WTC11 (cell line): ENCODE data around the gene C19orf47. TPM values are rescaled to one million over a fixed set of nuclear protein-coding genes. Genes with fewer than 3 reads are reported as not detected.

Experiments used
- ATAC-seq: fragments of 200-7000 bp; cut with Tn5 transposase; 2 replicates; pipeline ENCODE4 v1.10.0; 2021; ENCODE audit warnings: mild to moderate bottlenecking, moderate library complexity
- CTCF ChIA-PET: fragments of 300-600 bp; sonication (Branson Sonifier 250); formaldehyde crosslinking; loops from one replicate; lab custom pipeline; 2021; ENCODE audit warnings: antibody characterized with exemption; lab: Charles Lee
- POLR2A ChIA-PET: fragments of 350-600 bp; sonication (Branson Sonifier 250); formaldehyde crosslinking; loops from one replicate; lab custom pipeline; 2021; ENCODE audit warnings: antibody characterized with exemption; lab: Charles Lee
- DNase-seq: peaks from one replicate; pipeline ENCODE4 v3.0.0; 2021; ENCODE audit warnings: low spot score
- H3K27ac Mint-ChIP-seq: 2 replicates; pipeline ENCODE4 v1.8.0; 2021; ENCODE audit warnings: mixed read lengths
- H3K27me3 Mint-ChIP-seq: 2 replicates; pipeline ENCODE4 v1.8.0; 2021; ENCODE audit warnings: low read depth, mild to moderate bottlenecking, moderate library complexity, mixed read lengths
- H3K36me3 Mint-ChIP-seq: 2 replicates; pipeline ENCODE4 v1.8.0; 2021; ENCODE audit warnings: mixed read lengths
- H3K4me1 Mint-ChIP-seq: 2 replicates; pipeline ENCODE4 v1.8.0; 2022; ENCODE audit warnings: mixed read lengths
- H3K4me3 Mint-ChIP-seq: 2 replicates; pipeline ENCODE4 v1.8.0; 2021; ENCODE audit warnings: mild to moderate bottlenecking, moderate library complexity, mixed read lengths
- H3K9me3 Mint-ChIP-seq: 2 replicates; pipeline ENCODE4 v1.8.0; 2021; ENCODE audit warnings: mixed read lengths
- ATF1 ChIP-seq: sonication (generic); formaldehyde crosslinking; IDR thresholded peaks from 2 replicates; pipeline ENCODE4 v1.8.1; 2023; ENCODE audit warnings: mild to moderate bottlenecking, moderate library complexity, missing genetic modification reagents
- ETV6 ChIP-seq: sonication (generic); formaldehyde crosslinking; IDR thresholded peaks from 2 replicates; pipeline ENCODE4 v1.8.1; 2022; ENCODE audit warnings: mild to moderate bottlenecking, missing genetic modification reagents
- FOXP1 ChIP-seq: sonication (generic); formaldehyde crosslinking; IDR thresholded peaks from 2 replicates; pipeline ENCODE4 v1.8.0; 2022; ENCODE audit warnings: missing genetic modification reagents, mild to moderate bottlenecking, moderate library complexity, borderline replicate concordance
- GRHL2 ChIP-seq: fragments of 250-450 bp; sonication (Bioruptor Pico); IDR thresholded peaks from 2 replicates; pipeline ENCODE4 v1.8.0; 2022; ENCODE audit warnings: mild to moderate bottlenecking, moderate library complexity; ENCODE audit not compliant: insufficient replicate concordance, severe bottlenecking
- GTF2I ChIP-seq: fragments of 250-450 bp; sonication (Bioruptor Pico); conservative IDR thresholded peaks from 2 replicates; pipeline ENCODE4 v1.4.0; 2021; ENCODE audit warnings: mild to moderate bottlenecking
- KAT7 ChIP-seq: sonication (generic); formaldehyde crosslinking; IDR thresholded peaks from 2 replicates; pipeline ENCODE4 v1.8.1; 2023; ENCODE audit warnings: missing genetic modification reagents, mild to moderate bottlenecking, borderline replicate concordance
- MYBL2 ChIP-seq: sonication (generic); formaldehyde crosslinking; IDR thresholded peaks from 2 replicates; pipeline ENCODE4 v1.8.1; 2023; ENCODE audit warnings: mild to moderate bottlenecking, moderate library complexity, missing genetic modification reagents
- RORB ChIP-seq: fragments of 250-450 bp; sonication (Bioruptor Pico); IDR thresholded peaks from 2 replicates; pipeline ENCODE4 v1.9.0; 2021; ENCODE audit warnings: mild to moderate bottlenecking
- SP1 ChIP-seq: sonication (generic); formaldehyde crosslinking; conservative IDR thresholded peaks from 2 replicates; pipeline ENCODE4 v1.8.1; 2022; ENCODE audit warnings: missing genetic modification reagents
- ZNF219 ChIP-seq: sonication (generic); formaldehyde crosslinking; IDR thresholded peaks from 2 replicates; pipeline ENCODE4 v1.8.0; 2023; ENCODE audit warnings: missing genetic modification reagents, mild to moderate bottlenecking, borderline replicate concordance
- ZNF232 ChIP-seq: sonication (generic); formaldehyde crosslinking; IDR thresholded peaks from 2 replicates; pipeline ENCODE4 v1.8.0; 2022; ENCODE audit warnings: mild to moderate bottlenecking, missing genetic modification reagents
- ZNF263 ChIP-seq: sonication (generic); formaldehyde crosslinking; IDR thresholded peaks from 2 replicates; pipeline ENCODE4 v1.8.1; 2022; ENCODE audit warnings: low read depth, mild to moderate bottlenecking, moderate library complexity, missing genetic modification reagents
- ZNF317 ChIP-seq: sonication (generic); formaldehyde crosslinking; IDR thresholded peaks from 2 replicates; pipeline ENCODE4 v1.8.1; 2023; ENCODE audit warnings: low read depth, mild to moderate bottlenecking, moderate library complexity, missing genetic modification reagents, borderline replicate concordance
- ZNF423 ChIP-seq: fragments of 250-450 bp; sonication (Bioruptor Pico); IDR thresholded peaks from 2 replicates; pipeline ENCODE4 v2.1.2; 2022; ENCODE audit warnings: mild to moderate bottlenecking, moderate library complexity
- total RNA-seq: library from RNA; stranded (reverse); gene quantifications from 3 replicates; pipeline ENCODE4 v1.2.3, GENCODE V29; 2021
- TF ChIP-seq, protein P1 (sequence below): sonication (generic); formaldehyde crosslinking; IDR thresholded peaks from 2 replicates; pipeline ENCODE4 v1.8.0; 2022; ENCODE audit warnings: mild to moderate bottlenecking, missing genetic modification reagents
- TF ChIP-seq, protein P2 (sequence below): fragments of 250-450 bp; sonication (Bioruptor Pico); IDR thresholded peaks from 2 replicates; pipeline ENCODE4 v1.9.0; 2021; ENCODE audit warnings: moderate library complexity, mild to moderate bottlenecking, inconsistent platforms, borderline replicate concordance
- TF ChIP-seq, protein P3 (sequence below): sonication (generic); formaldehyde crosslinking; IDR thresholded peaks from 2 replicates; pipeline ENCODE4 v1.8.1; 2023; ENCODE audit warnings: mild to moderate bottlenecking, missing genetic modification reagents, borderline replicate concordance
- TF ChIP-seq, protein P4 (sequence below): sonication (generic); formaldehyde crosslinking; IDR thresholded peaks from 2 replicates; pipeline ENCODE4 v1.8.0; 2022; ENCODE audit warnings: mild to moderate bottlenecking, missing genetic modification reagents
- TF ChIP-seq, protein P5 (sequence below): sonication (generic); formaldehyde crosslinking; IDR thresholded peaks from 2 replicates; pipeline ENCODE4 v1.8.0; 2023; ENCODE audit warnings: mild to moderate bottlenecking, missing genetic modification reagents
- TF ChIP-seq, protein P6 (sequence below): sonication (generic); formaldehyde crosslinking; IDR thresholded peaks from 2 replicates; pipeline ENCODE4 v1.8.1; 2022; ENCODE audit warnings: low read depth, mild to moderate bottlenecking, moderate library complexity, missing genetic modification reagents, borderline replicate concordance

C19orf47 gene
- total RNA-seq, 1 experiment from 2014 or later, result 15.6 TPM

DNA sequence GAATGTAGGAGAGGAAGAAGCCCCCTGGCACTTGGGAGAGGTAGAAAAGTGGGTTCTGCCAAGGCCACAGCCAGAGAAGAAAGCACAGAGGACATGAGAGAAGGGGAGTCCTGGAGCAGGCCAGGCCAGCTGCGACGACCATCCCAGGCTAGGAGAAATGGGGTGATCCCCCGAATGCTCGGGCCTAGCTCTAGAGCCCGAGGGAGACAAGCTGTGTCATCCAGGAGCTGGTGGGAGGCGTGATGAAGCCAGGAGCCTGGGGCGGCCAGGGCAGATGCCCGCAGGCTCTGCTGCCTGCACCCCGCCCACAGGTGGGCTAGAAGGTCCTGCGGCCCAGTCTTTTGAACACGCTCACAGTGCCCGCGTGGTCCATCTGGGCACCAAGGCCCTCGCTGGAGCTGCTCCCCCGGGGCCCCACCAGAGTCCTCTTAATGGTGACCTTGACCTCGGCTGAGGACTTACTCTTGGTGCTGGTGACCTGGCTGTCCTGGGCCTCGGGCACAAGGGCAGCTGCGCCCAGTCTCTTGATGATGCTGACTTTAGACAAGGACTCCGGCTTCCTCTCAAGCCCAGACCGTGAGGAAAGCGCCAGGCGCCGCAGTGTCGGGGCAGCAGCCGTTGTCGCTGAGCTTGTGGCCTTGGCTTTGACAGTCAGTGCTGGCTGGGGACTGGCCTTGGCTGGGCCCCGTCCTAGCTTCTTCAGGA lies 26.5 kb downstream of the C19orf47 start:
- Mint-ChIP-seq H3K27ac (no peak overlapping the region), H3K4me3 (no peak overlapping the region), H3K27me3 (no peaks in the 10 kb centered on the region), H3K36me3 (peaks cover 30% of the 10 kb centered on the region), H3K4me1 (no peaks in the 10 kb centered on the region), H3K9me3 (no peaks in the 10 kb centered on the region)
- CTCF ChIA-PET, result interaction anchor here (1.6 kb wide), 1 partner anchor 16 kb away, joined by 3 read pairs; no protein-coding TSS in a partner anchor
- ATAC-seq (no peak), DNase-seq (no peak)
- POLR2A ChIA-PET, result interaction anchor here (0.6 kb wide), 1 partner anchor 466 kb away, joined by 3 read pairs; no protein-coding TSS in a partner anchor
- TF ChIP-seq ATF1 (CRISPR knock-in tag) (no peak), GTF2I (CRISPR knock-in tag) (no peak), FOXP1 (CRISPR knock-in tag) (no peak), ZNF423 (CRISPR knock-in tag) (no peak), RORB (CRISPR knock-in tag) (no peak), KAT7 (CRISPR knock-in tag) (no peak), ZNF317 (CRISPR knock-in tag) (no peak), GRHL2 (no peak), MYBL2 (CRISPR knock-in tag) (no peak), ZNF219 (CRISPR knock-in tag) (no peak), SP1 (CRISPR knock-in tag) (no peak), ETV6 (no peak), ZNF263 (CRISPR knock-in tag) (no peak), ZNF232 (no peak)
- TF ChIP-seq, protein P1, sequence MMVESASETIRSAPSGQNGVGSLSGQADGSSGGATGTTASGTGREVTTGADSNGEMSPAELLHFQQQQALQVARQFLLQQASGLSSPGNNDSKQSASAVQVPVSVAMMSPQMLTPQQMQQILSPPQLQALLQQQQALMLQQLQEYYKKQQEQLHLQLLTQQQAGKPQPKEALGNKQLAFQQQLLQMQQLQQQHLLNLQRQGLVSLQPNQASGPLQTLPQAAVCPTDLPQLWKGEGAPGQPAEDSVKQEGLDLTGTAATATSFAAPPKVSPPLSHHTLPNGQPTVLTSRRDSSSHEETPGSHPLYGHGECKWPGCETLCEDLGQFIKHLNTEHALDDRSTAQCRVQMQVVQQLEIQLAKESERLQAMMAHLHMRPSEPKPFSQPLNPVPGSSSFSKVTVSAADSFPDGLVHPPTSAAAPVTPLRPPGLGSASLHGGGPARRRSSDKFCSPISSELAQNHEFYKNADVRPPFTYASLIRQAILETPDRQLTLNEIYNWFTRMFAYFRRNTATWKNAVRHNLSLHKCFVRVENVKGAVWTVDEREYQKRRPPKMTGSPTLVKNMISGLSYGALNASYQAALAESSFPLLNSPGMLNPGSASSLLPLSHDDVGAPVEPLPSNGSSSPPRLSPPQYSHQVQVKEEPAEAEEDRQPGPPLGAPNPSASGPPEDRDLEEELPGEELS (CRISPR knock-in tag), result no peak
- TF ChIP-seq, protein P2, sequence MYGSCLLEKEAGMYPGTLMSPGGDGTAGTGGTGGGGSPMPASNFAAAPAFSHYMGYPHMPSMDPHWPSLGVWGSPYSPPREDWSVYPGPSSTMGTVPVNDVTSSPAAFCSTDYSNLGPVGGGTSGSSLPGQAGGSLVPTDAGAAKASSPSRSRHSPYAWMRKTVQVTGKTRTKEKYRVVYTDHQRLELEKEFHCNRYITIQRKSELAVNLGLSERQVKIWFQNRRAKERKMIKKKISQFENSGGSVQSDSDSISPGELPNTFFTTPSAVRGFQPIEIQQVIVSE (CRISPR knock-in tag), result no peak
- TF ChIP-seq, protein P3, sequence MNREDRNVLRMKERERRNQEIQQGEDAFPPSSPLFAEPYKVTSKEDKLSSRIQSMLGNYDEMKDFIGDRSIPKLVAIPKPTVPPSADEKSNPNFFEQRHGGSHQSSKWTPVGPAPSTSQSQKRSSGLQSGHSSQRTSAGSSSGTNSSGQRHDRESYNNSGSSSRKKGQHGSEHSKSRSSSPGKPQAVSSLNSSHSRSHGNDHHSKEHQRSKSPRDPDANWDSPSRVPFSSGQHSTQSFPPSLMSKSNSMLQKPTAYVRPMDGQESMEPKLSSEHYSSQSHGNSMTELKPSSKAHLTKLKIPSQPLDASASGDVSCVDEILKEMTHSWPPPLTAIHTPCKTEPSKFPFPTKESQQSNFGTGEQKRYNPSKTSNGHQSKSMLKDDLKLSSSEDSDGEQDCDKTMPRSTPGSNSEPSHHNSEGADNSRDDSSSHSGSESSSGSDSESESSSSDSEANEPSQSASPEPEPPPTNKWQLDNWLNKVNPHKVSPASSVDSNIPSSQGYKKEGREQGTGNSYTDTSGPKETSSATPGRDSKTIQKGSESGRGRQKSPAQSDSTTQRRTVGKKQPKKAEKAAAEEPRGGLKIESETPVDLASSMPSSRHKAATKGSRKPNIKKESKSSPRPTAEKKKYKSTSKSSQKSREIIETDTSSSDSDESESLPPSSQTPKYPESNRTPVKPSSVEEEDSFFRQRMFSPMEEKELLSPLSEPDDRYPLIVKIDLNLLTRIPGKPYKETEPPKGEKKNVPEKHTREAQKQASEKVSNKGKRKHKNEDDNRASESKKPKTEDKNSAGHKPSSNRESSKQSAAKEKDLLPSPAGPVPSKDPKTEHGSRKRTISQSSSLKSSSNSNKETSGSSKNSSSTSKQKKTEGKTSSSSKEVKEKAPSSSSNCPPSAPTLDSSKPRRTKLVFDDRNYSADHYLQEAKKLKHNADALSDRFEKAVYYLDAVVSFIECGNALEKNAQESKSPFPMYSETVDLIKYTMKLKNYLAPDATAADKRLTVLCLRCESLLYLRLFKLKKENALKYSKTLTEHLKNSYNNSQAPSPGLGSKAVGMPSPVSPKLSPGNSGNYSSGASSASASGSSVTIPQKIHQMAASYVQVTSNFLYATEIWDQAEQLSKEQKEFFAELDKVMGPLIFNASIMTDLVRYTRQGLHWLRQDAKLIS, result no peak
- TF ChIP-seq, protein P4, sequence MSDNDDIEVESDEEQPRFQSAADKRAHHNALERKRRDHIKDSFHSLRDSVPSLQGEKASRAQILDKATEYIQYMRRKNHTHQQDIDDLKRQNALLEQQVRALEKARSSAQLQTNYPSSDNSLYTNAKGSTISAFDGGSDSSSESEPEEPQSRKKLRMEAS (CRISPR knock-in tag), result no peak
- TF ChIP-seq, protein P5, sequence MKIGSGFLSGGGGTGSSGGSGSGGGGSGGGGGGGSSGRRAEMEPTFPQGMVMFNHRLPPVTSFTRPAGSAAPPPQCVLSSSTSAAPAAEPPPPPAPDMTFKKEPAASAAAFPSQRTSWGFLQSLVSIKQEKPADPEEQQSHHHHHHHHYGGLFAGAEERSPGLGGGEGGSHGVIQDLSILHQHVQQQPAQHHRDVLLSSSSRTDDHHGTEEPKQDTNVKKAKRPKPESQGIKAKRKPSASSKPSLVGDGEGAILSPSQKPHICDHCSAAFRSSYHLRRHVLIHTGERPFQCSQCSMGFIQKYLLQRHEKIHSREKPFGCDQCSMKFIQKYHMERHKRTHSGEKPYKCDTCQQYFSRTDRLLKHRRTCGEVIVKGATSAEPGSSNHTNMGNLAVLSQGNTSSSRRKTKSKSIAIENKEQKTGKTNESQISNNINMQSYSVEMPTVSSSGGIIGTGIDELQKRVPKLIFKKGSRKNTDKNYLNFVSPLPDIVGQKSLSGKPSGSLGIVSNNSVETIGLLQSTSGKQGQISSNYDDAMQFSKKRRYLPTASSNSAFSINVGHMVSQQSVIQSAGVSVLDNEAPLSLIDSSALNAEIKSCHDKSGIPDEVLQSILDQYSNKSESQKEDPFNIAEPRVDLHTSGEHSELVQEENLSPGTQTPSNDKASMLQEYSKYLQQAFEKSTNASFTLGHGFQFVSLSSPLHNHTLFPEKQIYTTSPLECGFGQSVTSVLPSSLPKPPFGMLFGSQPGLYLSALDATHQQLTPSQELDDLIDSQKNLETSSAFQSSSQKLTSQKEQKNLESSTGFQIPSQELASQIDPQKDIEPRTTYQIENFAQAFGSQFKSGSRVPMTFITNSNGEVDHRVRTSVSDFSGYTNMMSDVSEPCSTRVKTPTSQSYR (CRISPR knock-in tag), result no peak
- TF ChIP-seq, protein P6, sequence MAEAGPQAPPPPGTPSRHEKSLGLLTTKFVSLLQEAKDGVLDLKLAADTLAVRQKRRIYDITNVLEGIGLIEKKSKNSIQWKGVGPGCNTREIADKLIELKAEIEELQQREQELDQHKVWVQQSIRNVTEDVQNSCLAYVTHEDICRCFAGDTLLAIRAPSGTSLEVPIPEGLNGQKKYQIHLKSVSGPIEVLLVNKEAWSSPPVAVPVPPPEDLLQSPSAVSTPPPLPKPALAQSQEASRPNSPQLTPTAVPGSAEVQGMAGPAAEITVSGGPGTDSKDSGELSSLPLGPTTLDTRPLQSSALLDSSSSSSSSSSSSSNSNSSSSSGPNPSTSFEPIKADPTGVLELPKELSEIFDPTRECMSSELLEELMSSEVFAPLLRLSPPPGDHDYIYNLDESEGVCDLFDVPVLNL (CRISPR knock-in tag), result no peak
